Measurements from ENCODE around the gene IFNA10. TPM values are rescaled to one million over a fixed set of nuclear protein-coding genes. Genes with fewer than 3 reads are reported as not detected.

IFNA10 gene
- total and polyA plus RNA-seq, 2 of the 4 experiments (the other 2 are of a cell fraction), result not detected

GRCh38 chr9:21165516-21165915 is 41.4 kb downstream of the IFNA10 start:
- Histone ChIP-seq H4K91ac (ENCODE audit: insufficient read depth, low read depth, low read length) (no peak overlapping the region), H3K14ac (replicated peaks; ENCODE audit: low read depth, low read length) (no peak overlapping the region), H2BK15ac (ENCODE audit: low read depth, low read length) (no peak overlapping the region), H3K4ac (ENCODE audit: low read depth, low read length) (no peak overlapping the region), H3K18ac (ENCODE audit: low read depth, low read length) (no peak overlapping the region), H4K20me1 (ENCODE audit: insufficient read depth, low read length) (no peaks in the 10 kb centered on the region), H2AK5ac (ENCODE audit: low read depth, low read length) (no peak overlapping the region), H2AK9ac (replicated peaks; ENCODE audit: low read depth, low read length, poor library complexity) (no peak overlapping the region), H2AFZ (replicated peaks; ENCODE audit: low read length, poor library complexity) (no peak overlapping the region), H2BK5ac (ENCODE audit: low read depth, low read length, poor library complexity, severe bottlenecking) (no peak overlapping the region), H4K8ac (ENCODE audit: low read depth in 2 of 2, low read length in 2 of 2) (no peak overlapping the region), H3K27ac (ENCODE audit: insufficient read depth, low read length) (no peak overlapping the region), H3K27me3 (ENCODE audit: control insufficient read depth, insufficient read depth, low read length) (no peaks in the 10 kb centered on the region), H2BK20ac (ENCODE audit: low read depth, low read length) (no peak overlapping the region), H3K23ac (ENCODE audit: low read depth, low read length) (no peak overlapping the region), H3K9ac (ENCODE audit: low read depth, low read length) (no peak overlapping the region), H3K36me3 (ENCODE audit: control insufficient read depth, insufficient read depth, low read length) (no peaks in the 10 kb centered on the region), H3K9me3 (ENCODE audit: control insufficient read depth, insufficient read depth, low read length) (no peaks in the 10 kb centered on the region), H3K56ac (ENCODE audit: extremely low read depth, insufficient read depth, low read length) (no peak overlapping the region), H3K79me1 (ENCODE audit: low read depth in 1 of 2, low read length in 2 of 2) (no peaks in the 10 kb centered on the region), H3K4me3 (ENCODE audit: insufficient read depth, low read depth, low read length) (no peak overlapping the region), H4K5ac (ENCODE audit: low read depth, low read length) (no peak overlapping the region), H3K4me1 (ENCODE audit: control insufficient read depth, insufficient read depth, low read length) (no peaks in the 10 kb centered on the region), H3K4me2 (ENCODE audit: low read depth, low read length) (no peak overlapping the region), H3K9me1 (ENCODE audit: insufficient read depth, low read length) (no peaks in the 10 kb centered on the region), H2BK120ac (ENCODE audit: low read depth, low read length) (no peak overlapping the region)
- DNase-seq (no peak), ATAC-seq (ENCODE audit: low read depth) (no peak)
- POLR2A ChIA-PET (ENCODE audit: unreplicated experiment), result no interaction called here
- intact Hi-C loops (cut with micrococcal nuclease), result no loop called here
- TF ChIP-seq MXI1 (IDR thresholded peaks at IDR 0.05; ENCODE audit: borderline replicate concordance, low read depth, low read length), result no peak
- TF ChIP-seq NFE2L2 (IDR thresholded peaks at IDR 0.05; ENCODE audit: low read depth, low read length), result no peak
- TF ChIP-seq RCOR1 (IDR thresholded peaks at IDR 0.05; ENCODE audit: insufficient replicate concordance, low read length), result no peak
- no peak for TF ChIP-seq MAFK (IDR thresholded peaks at IDR 0.05; ENCODE audit: low read depth, low read length)
- no peak for TF ChIP-seq ELK1 (IDR thresholded peaks at IDR 0.05; ENCODE audit: borderline replicate concordance, low read depth, low read length)
- TF ChIP-seq RAD21 (IDR thresholded peaks at IDR 0.05; ENCODE audit: low read length), result no peak
- no peak for TF ChIP-seq CEBPB (IDR thresholded peaks at IDR 0.05; ENCODE audit: low read depth, low read length)
- no peak for TF ChIP-seq FOS (IDR thresholded peaks at IDR 0.05; ENCODE audit: low read depth, low read length)
- TF ChIP-seq CHD1 (IDR thresholded peaks at IDR 0.05; ENCODE audit: low read depth, low read length), result no peak
- no peak for TF ChIP-seq BHLHE40 (IDR thresholded peaks at IDR 0.05; ENCODE audit: low read depth, low read length)
- CTCF ChIA-PET, result no interaction called here
- dilution Hi-C loops (cut with HindIII; ENCODE audit: low sequenced_read_pairs, unreplicated experiment), result no loop called here
- WGBS, 2 experiments (ENCODE audit: extremely low coverage in 2 of 2, insufficient read length in 1 of 2), result no CpG with 5 or more reads among the region's 1 CpG
- BruUV-seq (replicated peaks), result no TSS peak
- in situ Hi-C loops (cut with MboI; ENCODE audit: low sequenced_read_pairs), result no loop called here
